Measurements from ENCODE around the gene DESI1. TPM values are rescaled to one million over a fixed set of nuclear protein-coding genes. Genes with fewer than 3 reads are reported as not detected.

Gene DESI1
- total RNA-seq, 1 experiment from 2014 or later, result 20.9 TPM

DNA sequence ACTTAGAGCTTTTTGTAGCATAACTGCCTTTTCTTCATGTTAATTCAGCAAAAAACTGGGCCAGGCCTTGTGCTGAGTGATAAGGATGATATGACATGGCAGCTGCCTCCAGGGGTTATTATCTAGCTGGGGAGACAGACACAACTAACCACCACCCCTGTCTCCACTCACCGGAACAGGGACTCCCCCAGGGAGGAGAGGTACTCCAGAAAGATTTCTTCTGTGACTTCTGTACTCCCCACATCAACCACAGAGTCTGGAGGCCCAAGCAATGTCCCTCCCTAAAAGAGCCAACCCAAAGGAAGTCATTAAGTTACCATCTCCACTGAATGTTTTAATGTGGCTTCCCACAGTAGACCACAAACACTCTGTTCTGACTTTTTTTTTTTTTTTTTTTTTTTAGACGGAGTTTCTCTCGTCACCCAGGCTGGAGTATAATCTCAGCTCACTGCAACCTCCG lies 16.9 kb downstream of the DESI1 start:
- no peak overlapping the region for H2AFZ ChIP-seq (ENCODE audit: low read length)
- intact Hi-C loops (cut with micrococcal nuclease), result no loop called here
- TF ChIP-seq, protein P1, sequence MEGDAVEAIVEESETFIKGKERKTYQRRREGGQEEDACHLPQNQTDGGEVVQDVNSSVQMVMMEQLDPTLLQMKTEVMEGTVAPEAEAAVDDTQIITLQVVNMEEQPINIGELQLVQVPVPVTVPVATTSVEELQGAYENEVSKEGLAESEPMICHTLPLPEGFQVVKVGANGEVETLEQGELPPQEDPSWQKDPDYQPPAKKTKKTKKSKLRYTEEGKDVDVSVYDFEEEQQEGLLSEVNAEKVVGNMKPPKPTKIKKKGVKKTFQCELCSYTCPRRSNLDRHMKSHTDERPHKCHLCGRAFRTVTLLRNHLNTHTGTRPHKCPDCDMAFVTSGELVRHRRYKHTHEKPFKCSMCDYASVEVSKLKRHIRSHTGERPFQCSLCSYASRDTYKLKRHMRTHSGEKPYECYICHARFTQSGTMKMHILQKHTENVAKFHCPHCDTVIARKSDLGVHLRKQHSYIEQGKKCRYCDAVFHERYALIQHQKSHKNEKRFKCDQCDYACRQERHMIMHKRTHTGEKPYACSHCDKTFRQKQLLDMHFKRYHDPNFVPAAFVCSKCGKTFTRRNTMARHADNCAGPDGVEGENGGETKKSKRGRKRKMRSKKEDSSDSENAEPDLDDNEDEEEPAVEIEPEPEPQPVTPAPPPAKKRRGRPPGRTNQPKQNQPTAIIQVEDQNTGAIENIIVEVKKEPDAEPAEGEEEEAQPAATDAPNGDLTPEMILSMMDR (conservative IDR thresholded peaks at IDR 0.05; ENCODE audit: low read depth, low read length), result no peak
- TF ChIP-seq EZH2 (IDR thresholded peaks at IDR 0.05; ENCODE audit: low read length, unreplicated experiment) (no peak), EZH2phosphoT487 (IDR thresholded peaks at IDR 0.05; ENCODE audit: borderline replicate concordance, low read length) (no peak)
- BruUV-seq (replicated peaks), result no TSS peak
- no peak overlapping the region for H3K27ac ChIP-seq (ENCODE audit: low read length)
- no peaks in the 10 kb centered on the region for H3F3A ChIP-seq (ENCODE audit: low read length, unreplicated experiment)
- DNase-seq, result no peak
- H3K4me1 ChIP-seq (ENCODE audit: insufficient read depth, low read length), result no peaks in the 10 kb centered on the region
- H4K20me1 ChIP-seq (ENCODE audit: low read length), result no peaks in the 10 kb centered on the region
- H3K9me3 ChIP-seq (ENCODE audit: low read length), result no peaks in the 10 kb centered on the region
- peaks cover 4% of the 10 kb centered on the region; the same call in 1 of the 2 replicates for H3K36me3 ChIP-seq (ENCODE audit: low read depth, low read length)
- no peak overlapping the region for H3K4me3 ChIP-seq (ENCODE audit: low read length)
- no peak overlapping the region for H3K9ac ChIP-seq (ENCODE audit: low read length)
- CTCF ChIA-PET, result no interaction called here
- no peak overlapping the region for H3K4me2 ChIP-seq (ENCODE audit: low read length)
- POLR2A ChIA-PET (ENCODE audit: unreplicated experiment), result no interaction called here
- no peaks in the 10 kb centered on the region for H3K27me3 ChIP-seq (ENCODE audit: low read length)
- no peak for ATAC-seq
- no peaks in the 10 kb centered on the region for H3K79me2 ChIP-seq (ENCODE audit: low read length)
- no peaks in the 10 kb centered on the region for H3K9me2 ChIP-seq (replicated peaks; ENCODE audit: low read length)

DNA sequence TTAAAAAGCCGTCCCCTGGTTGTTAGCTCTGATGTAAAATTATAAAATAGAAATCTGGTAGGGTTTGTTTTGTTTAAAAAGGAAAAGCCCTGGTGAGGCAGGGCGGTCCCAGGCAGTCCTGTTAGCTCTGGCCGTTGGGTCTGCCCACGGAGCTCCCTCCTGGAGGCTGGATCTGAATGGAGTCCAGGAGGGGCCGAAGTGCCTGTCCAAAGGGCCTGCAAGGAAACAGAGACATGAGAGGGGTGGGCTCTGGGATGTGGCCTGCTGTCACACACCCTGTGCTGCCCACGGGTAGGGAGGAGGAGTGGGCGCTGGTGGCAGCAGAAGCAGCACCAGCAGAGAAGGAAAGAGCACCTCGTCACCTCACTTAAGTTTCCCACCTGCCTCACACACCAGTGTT lies 19.9 kb downstream of the DESI1 start:
- H3K9me2 ChIP-seq (replicated peaks; ENCODE audit: low read length), result no peaks in the 10 kb centered on the region
- no peaks in the 10 kb centered on the region for H3F3A ChIP-seq (ENCODE audit: low read length, unreplicated experiment)
- POLR2A ChIA-PET (ENCODE audit: unreplicated experiment), result no interaction called here
- H3K27me3 ChIP-seq (ENCODE audit: low read length), result no peaks in the 10 kb centered on the region
- no peak overlapping the region for H3K9ac ChIP-seq (ENCODE audit: low read length)
- H3K4me3 ChIP-seq (ENCODE audit: low read length), result no peak overlapping the region
- TF ChIP-seq EZH2phosphoT487 (IDR thresholded peaks at IDR 0.05; ENCODE audit: borderline replicate concordance, low read length), result no peak
- TF ChIP-seq EZH2 (IDR thresholded peaks at IDR 0.05; ENCODE audit: low read length, unreplicated experiment), result no peak
- TF ChIP-seq, protein P1 (conservative IDR thresholded peaks at IDR 0.05; ENCODE audit: low read depth, low read length), result no peak
- ATAC-seq, result no peak
- peaks cover 4% of the 10 kb centered on the region; the same call in 1 of the 2 replicates for H3K36me3 ChIP-seq (ENCODE audit: low read depth, low read length)
- no TSS peak for BruUV-seq (replicated peaks)
- no peak overlapping the region for H3K27ac ChIP-seq (ENCODE audit: low read length)
- 0 out of 2 replicates have a peak, but pooled peaks cover 3% of the 10 kb centered on the region for H3K4me1 ChIP-seq (ENCODE audit: insufficient read depth, low read length)
- CTCF ChIA-PET, result no interaction called here
- H3K9me3 ChIP-seq (ENCODE audit: low read length), result no peaks in the 10 kb centered on the region
- H3K4me2 ChIP-seq (ENCODE audit: low read length), result no peak overlapping the region
- intact Hi-C loops (cut with micrococcal nuclease), result no loop called here
- no peak for DNase-seq
- no peaks in the 10 kb centered on the region for H3K79me2 ChIP-seq (ENCODE audit: low read length)
- H4K20me1 ChIP-seq (ENCODE audit: low read length), result no peaks in the 10 kb centered on the region
- no peak overlapping the region for H2AFZ ChIP-seq (ENCODE audit: low read length)

DNA sequence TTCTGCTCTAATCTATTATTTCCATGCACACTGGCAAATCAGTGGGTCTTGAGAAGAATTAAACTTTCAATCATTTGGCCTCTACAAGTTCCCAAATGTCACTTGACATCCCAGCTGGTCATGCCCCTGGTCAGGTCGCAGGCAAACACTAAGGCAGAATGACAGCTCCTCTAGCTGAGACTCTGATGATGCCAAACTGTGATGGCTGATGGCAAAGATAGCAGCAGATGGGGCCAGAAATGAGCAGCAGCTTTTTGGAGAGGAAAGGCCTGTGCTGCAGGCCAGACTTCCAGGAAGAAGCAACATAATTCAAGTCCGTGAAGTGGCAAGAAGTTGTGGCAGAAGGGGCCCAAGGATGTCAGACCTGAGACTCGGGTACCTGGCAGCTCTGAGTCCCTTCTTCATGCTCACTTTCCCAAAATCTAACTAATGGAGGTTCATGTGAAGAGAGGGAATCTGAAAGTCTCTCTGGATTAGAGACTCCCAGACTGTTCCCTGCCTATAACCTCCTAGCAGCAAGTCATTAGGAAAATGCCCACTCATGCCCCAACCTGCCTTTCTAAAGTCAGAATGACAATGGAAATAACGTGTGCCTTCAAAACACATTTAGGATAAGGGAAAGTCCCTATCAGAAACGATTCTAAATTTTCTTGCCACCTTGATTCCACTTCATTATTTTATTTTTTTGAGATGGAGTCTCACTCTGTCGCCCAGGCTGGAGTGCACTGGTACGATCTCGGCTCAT lies 21.8 kb downstream of the DESI1 start:
- no peak overlapping the region for H3K9ac ChIP-seq (ENCODE audit: low read length)
- H3K9me2 ChIP-seq (replicated peaks; ENCODE audit: low read length), result no peaks in the 10 kb centered on the region
- H2AFZ ChIP-seq (ENCODE audit: low read length), result no peak overlapping the region
- H4K20me1 ChIP-seq (ENCODE audit: low read length), result no peaks in the 10 kb centered on the region
- H3K27ac ChIP-seq (ENCODE audit: low read length), result no peak overlapping the region
- POLR2A ChIA-PET (ENCODE audit: unreplicated experiment), result no interaction called here
- no peak for DNase-seq
- H3K4me2 ChIP-seq (ENCODE audit: low read length), result no peak overlapping the region
- TF ChIP-seq EZH2 (IDR thresholded peaks at IDR 0.05; ENCODE audit: low read length, unreplicated experiment), result no peak
- TF ChIP-seq, protein P1 (conservative IDR thresholded peaks at IDR 0.05; ENCODE audit: low read depth, low read length), result no peak
- TF ChIP-seq EZH2phosphoT487 (IDR thresholded peaks at IDR 0.05; ENCODE audit: borderline replicate concordance, low read length), result no peak
- BruUV-seq (replicated peaks), result no TSS peak
- H3K4me1 ChIP-seq (ENCODE audit: insufficient read depth, low read length), result 0 out of 2 replicates have a peak, but pooled peaks cover 3% of the 10 kb centered on the region
- no peak for ATAC-seq
- no peak overlapping the region for H3K4me3 ChIP-seq (ENCODE audit: low read length)
- H3F3A ChIP-seq (ENCODE audit: low read length, unreplicated experiment), result no peaks in the 10 kb centered on the region
- intact Hi-C loops (cut with micrococcal nuclease), result no loop called here
- CTCF ChIA-PET, result no interaction called here
- H3K27me3 ChIP-seq (ENCODE audit: low read length), result no peaks in the 10 kb centered on the region
- no peaks in the 10 kb centered on the region; the same call in 1 of the 2 replicates for H3K36me3 ChIP-seq (ENCODE audit: low read depth, low read length)
- no peaks in the 10 kb centered on the region for H3K9me3 ChIP-seq (ENCODE audit: low read length)
- no peaks in the 10 kb centered on the region for H3K79me2 ChIP-seq (ENCODE audit: low read length)
